HG03439 (cell line): Measurements from ENCODE around the gene FUCA2.
A peak's percentile ranks its signal among the peaks of the same experiment; 100 is the strongest.
"Not testable (repeated sequence)": the region's sequence is repeated elsewhere in the genome, so short reads cannot be mapped to it uniquely, and the experiment has no call there.

ENCODE experiments used
- ATAC-seq: cut with Tn5 transposase; IDR thresholded peaks from one replicate; pipeline ENCODE4 v1.9.1; 2021; ENCODE audit warnings: mild to moderate bottlenecking, moderate library complexity; ENCODE audit not compliant: unreplicated experiment

Gene FUCA2

GRCh38 chr6:143536866-143537691 lies 25.6 kb upstream of the FUCA2 start:
- peak; percentile 58 for ATAC-seq

GRCh38 chr6:143536461-143536865 lies 24.9 kb upstream of the FUCA2 start:
- peak; percentile 65 for ATAC-seq

GRCh38 chr6:143535189-143535614 lies 23.7 kb upstream of the FUCA2 start:
- no peak for ATAC-seq

- no peak for ATAC-seq
These were observed 20.4 kb upstream of the FUCA2 start for GRCh38 chr6:143531720-143532499.

GRCh38 chr6:143529095-143529494 lies 17.6 kb upstream of the FUCA2 start:
- no peak for ATAC-seq

GRCh38 chr6:143528164-143528811 lies 16.8 kb upstream of the FUCA2 start:
- no peak for ATAC-seq

GRCh38 chr6:143527677-143528076 lies 16.2 kb upstream of the FUCA2 start:
- ATAC-seq = no peak

- no peak for ATAC-seq
These were observed 13.8 kb upstream of the FUCA2 start for GRCh38 chr6:143525356-143525755.

GRCh38 chr6:143522039-143522600 lies 10.6 kb upstream of the FUCA2 start:
- no peak for ATAC-seq

- ATAC-seq = no peak
These were observed 5.9 kb upstream of the FUCA2 start for GRCh38 chr6:143517447-143517773.

- ATAC-seq = no peak
These were observed 5.3 kb upstream of the FUCA2 start for GRCh38 chr6:143516690-143517446.

- no peak for ATAC-seq
These were observed 4.3 kb upstream of the FUCA2 start for GRCh38 chr6:143515766-143516355.

- no peak for ATAC-seq
These were observed 3.7 kb upstream of the FUCA2 start for GRCh38 chr6:143515061-143515760.

GRCh38 chr6:143513410-143513809 lies 1.9 kb upstream of the FUCA2 start:
- no peak for ATAC-seq

GRCh38 chr6:143510326-143510725 lies 1.2 kb downstream of the FUCA2 start:
- ATAC-seq = not testable (repeated sequence)

GRCh38 chr6:143507358-143508145 lies 4.0 kb downstream of the FUCA2 start:
- ATAC-seq = no peak

GRCh38 chr6:143506620-143507019 lies 4.9 kb downstream of the FUCA2 start:
- no peak for ATAC-seq

GRCh38 chr6:143506199-143506598 lies 5.3 kb downstream of the FUCA2 start:
- ATAC-seq = no peak

GRCh38 chr6:143505537-143505936 lies 6.0 kb downstream of the FUCA2 start:
- peak; percentile 47 for ATAC-seq
